ENCODE measurements around the gene MEF2A.
"Not testable (repeated sequence)": the region's sequence is repeated elsewhere in the genome, so short reads cannot be mapped to it uniquely, and the experiment has no call there.

Gene MEF2A

DNA sequence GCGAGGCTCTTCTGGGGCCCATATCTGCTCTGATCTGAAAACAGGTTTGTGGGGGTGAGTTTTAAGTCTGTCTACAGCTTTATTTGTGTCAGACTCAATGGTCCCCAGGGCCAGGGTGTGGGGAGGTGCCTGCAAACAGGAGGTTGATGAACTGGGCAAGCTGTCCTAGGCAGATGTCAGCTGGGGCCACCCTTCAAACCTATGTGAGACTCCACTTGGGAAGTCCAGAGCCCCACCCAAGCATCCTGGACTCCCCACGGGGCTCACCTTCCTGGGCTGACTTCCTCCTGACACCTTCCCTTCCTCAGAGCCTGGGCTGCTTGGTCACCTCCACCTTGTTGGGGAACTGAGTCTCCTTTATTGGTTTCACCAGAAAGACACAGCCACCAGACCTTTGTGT lies 176.1 kb downstream of the MEF2A start:
- DNase-seq = no peak
- H3K4me1 ChIP-seq (ENCODE audit: control insufficient read depth, insufficient read depth, low read length, poor library complexity, severe bottlenecking) = no peaks in the 10 kb centered on the region
- no peaks in the 10 kb centered on the region for H3K27me3 ChIP-seq (replicated peaks; ENCODE audit: control insufficient read depth, insufficient read depth, low read length, poor library complexity, severe bottlenecking)

DNA sequence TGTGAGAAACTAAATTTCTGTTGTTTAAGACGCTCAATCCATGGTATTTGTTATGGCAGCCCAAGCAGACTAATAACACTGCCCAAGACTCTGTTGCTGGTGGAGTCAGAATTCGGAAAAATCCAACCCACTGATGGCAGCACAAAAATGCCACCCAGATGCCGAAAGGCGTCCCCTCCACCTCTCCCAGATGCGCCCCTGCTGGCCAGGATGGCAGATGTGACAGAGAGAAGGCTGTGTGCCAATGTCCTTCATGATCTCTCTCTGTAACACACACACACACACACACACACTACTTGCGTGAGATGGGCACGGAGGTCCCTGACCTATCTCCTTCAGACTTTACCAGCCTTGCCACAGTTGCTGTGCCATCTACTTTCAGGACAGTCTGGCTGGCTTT lies 178.4 kb downstream of the MEF2A start:
- no peak overlapping the region for H3K4me3 ChIP-seq (ENCODE audit: insufficient read depth, low read depth, low read length, poor library complexity, severe bottlenecking)
- no peak overlapping the region for H3K27ac ChIP-seq (ENCODE audit: insufficient read depth, low read length, poor library complexity, severe bottlenecking)
- DNase-seq = no peak
- H3K4me1 ChIP-seq (ENCODE audit: control insufficient read depth, insufficient read depth, low read length, poor library complexity, severe bottlenecking) = no peaks in the 10 kb centered on the region
- H3K36me3 ChIP-seq (ENCODE audit: control insufficient read depth, insufficient read depth, low read length) = no peaks in the 10 kb centered on the region
- no peaks in the 10 kb centered on the region for H3K9me3 ChIP-seq (ENCODE audit: control insufficient read depth, low read length)
- no peaks in the 10 kb centered on the region for H3K27me3 ChIP-seq (replicated peaks; ENCODE audit: control insufficient read depth, insufficient read depth, low read length, poor library complexity, severe bottlenecking)

More for the DNA sequence above, 176.1 kb downstream of the MEF2A start:
- Histone ChIP-seq H3K9me3 (ENCODE audit: control insufficient read depth, low read length) (no peaks in the 10 kb centered on the region), H3K4me3 (ENCODE audit: insufficient read depth, low read depth, low read length, poor library complexity, severe bottlenecking) (no peak overlapping the region), H3K27ac (ENCODE audit: insufficient read depth, low read length, poor library complexity, severe bottlenecking) (no peak overlapping the region), H3K36me3 (ENCODE audit: control insufficient read depth, insufficient read depth, low read length) (no peaks in the 10 kb centered on the region)

DNA sequence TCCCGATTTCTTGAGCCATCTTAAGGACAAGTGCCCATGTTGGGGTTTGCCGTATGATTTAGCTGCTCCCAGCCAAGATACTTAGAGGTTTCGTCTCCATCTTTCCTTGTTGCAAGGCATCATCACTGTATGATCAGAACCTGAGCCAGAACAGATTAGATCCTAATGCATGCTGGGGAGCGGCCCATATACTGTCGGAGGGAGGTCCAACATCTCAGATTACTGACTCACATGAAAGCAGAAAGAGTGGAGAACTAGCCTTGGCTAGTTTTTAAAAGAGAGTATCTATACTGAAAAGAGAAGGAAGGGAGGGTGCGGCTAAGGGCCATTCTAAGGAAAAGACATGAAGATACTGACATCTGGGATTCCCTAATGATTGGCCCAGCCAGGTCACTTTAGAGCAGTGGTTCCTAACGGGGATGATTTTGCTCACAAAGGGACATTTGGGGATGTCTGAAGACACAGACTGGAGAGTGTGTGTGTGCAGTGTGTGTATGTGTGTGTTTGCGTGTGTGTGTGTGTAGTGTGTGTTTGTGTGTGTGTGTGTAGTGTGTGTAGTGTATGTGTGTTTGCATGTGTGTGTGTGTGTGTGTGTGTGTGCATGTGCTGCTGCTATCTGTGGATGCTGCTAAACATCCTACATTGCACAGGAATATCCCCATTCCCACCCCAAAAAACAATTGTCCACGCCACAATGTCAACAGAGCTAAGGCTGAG lies 179.7 kb downstream of the MEF2A start:
- no peaks in the 10 kb centered on the region for H3K27me3 ChIP-seq (replicated peaks; ENCODE audit: control insufficient read depth, insufficient read depth, low read length, poor library complexity, severe bottlenecking)
- H3K4me3 ChIP-seq (ENCODE audit: insufficient read depth, low read depth, low read length, poor library complexity, severe bottlenecking) = no peak overlapping the region
- no peak for DNase-seq
- H3K4me1 ChIP-seq (ENCODE audit: control insufficient read depth, insufficient read depth, low read length, poor library complexity, severe bottlenecking) = no peaks in the 10 kb centered on the region
- H3K9me3 ChIP-seq (ENCODE audit: control insufficient read depth, low read length) = no peaks in the 10 kb centered on the region
- H3K27ac ChIP-seq (ENCODE audit: insufficient read depth, low read length, poor library complexity, severe bottlenecking) = no peak overlapping the region
- no peaks in the 10 kb centered on the region for H3K36me3 ChIP-seq (ENCODE audit: control insufficient read depth, insufficient read depth, low read length)

DNA sequence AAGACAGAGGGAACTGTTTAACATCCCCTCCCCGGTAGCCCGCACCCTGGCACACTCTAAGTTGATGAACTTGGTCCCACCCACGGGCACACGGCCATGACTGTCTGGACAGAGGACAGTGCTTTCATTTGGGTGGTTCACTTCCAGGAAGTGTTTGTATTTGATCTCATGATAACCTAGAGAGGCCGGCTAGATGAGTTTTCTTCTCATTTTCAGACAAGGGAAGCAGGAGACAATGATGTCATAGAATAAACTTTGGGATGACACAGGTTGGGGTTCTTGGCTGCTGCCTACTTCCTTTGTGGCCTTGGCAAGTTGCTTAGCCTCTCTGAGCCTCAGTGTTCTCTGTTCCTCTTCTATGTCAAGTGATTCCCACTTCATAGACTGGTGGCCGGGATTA lies 183.6 kb downstream of the MEF2A start:
- no peaks in the 10 kb centered on the region for H3K4me1 ChIP-seq (ENCODE audit: control insufficient read depth, insufficient read depth, low read length, poor library complexity, severe bottlenecking)
- no peaks in the 10 kb centered on the region for H3K36me3 ChIP-seq (ENCODE audit: control insufficient read depth, insufficient read depth, low read length)
- no peak for DNase-seq
- H3K27ac ChIP-seq (ENCODE audit: insufficient read depth, low read length, poor library complexity, severe bottlenecking) = no peak overlapping the region
- no peaks in the 10 kb centered on the region for H3K9me3 ChIP-seq (ENCODE audit: control insufficient read depth, low read length)
- no peak overlapping the region for H3K4me3 ChIP-seq (ENCODE audit: insufficient read depth, low read depth, low read length, poor library complexity, severe bottlenecking)
- H3K27me3 ChIP-seq (replicated peaks; ENCODE audit: control insufficient read depth, insufficient read depth, low read length, poor library complexity, severe bottlenecking) = no peaks in the 10 kb centered on the region

GRCh38 chr15:99750326-99750725 lies 184.5 kb downstream of the MEF2A start:
- not testable (repeated sequence) for DNase-seq; H3K27me3 ChIP-seq (replicated peaks; ENCODE audit: control insufficient read depth, insufficient read depth, low read length, poor library complexity, severe bottlenecking); H3K36me3 ChIP-seq (ENCODE audit: control insufficient read depth, insufficient read depth, low read length); H3K27ac ChIP-seq (ENCODE audit: insufficient read depth, low read length, poor library complexity, severe bottlenecking); H3K9me3 ChIP-seq (ENCODE audit: control insufficient read depth, low read length); H3K4me1 ChIP-seq (ENCODE audit: control insufficient read depth, insufficient read depth, low read length, poor library complexity, severe bottlenecking); H3K4me3 ChIP-seq (ENCODE audit: insufficient read depth, low read depth, low read length, poor library complexity, severe bottlenecking)

GRCh38 chr15:99752556-99752955 lies 186.8 kb downstream of the MEF2A start:
- no peak for DNase-seq
- Histone ChIP-seq H3K4me3 (ENCODE audit: insufficient read depth, low read depth, low read length, poor library complexity, severe bottlenecking) (no peak overlapping the region), H3K27ac (ENCODE audit: insufficient read depth, low read length, poor library complexity, severe bottlenecking) (no peak overlapping the region), H3K4me1 (ENCODE audit: control insufficient read depth, insufficient read depth, low read length, poor library complexity, severe bottlenecking) (no peaks in the 10 kb centered on the region), H3K9me3 (ENCODE audit: control insufficient read depth, low read length) (no peaks in the 10 kb centered on the region), H3K36me3 (ENCODE audit: control insufficient read depth, insufficient read depth, low read length) (no peaks in the 10 kb centered on the region), H3K27me3 (replicated peaks; ENCODE audit: control insufficient read depth, insufficient read depth, low read length, poor library complexity, severe bottlenecking) (no peaks in the 10 kb centered on the region)

GRCh38 chr15:99753066-99753465 lies 187.3 kb downstream of the MEF2A start:
- Histone ChIP-seq H3K9me3 (ENCODE audit: control insufficient read depth, low read length) (no peaks in the 10 kb centered on the region), H3K4me3 (ENCODE audit: insufficient read depth, low read depth, low read length, poor library complexity, severe bottlenecking) (no peak overlapping the region), H3K4me1 (ENCODE audit: control insufficient read depth, insufficient read depth, low read length, poor library complexity, severe bottlenecking) (no peaks in the 10 kb centered on the region), H3K27ac (ENCODE audit: insufficient read depth, low read length, poor library complexity, severe bottlenecking) (no peak overlapping the region), H3K36me3 (ENCODE audit: control insufficient read depth, insufficient read depth, low read length) (no peaks in the 10 kb centered on the region), H3K27me3 (replicated peaks; ENCODE audit: control insufficient read depth, insufficient read depth, low read length, poor library complexity, severe bottlenecking) (no peaks in the 10 kb centered on the region)
- no peak for DNase-seq

- Histone ChIP-seq H3K4me3 (ENCODE audit: insufficient read depth, low read depth, low read length, poor library complexity, severe bottlenecking) (no peak overlapping the region), H3K4me1 (ENCODE audit: control insufficient read depth, insufficient read depth, low read length, poor library complexity, severe bottlenecking) (no peaks in the 10 kb centered on the region), H3K27ac (ENCODE audit: insufficient read depth, low read length, poor library complexity, severe bottlenecking) (no peak overlapping the region), H3K9me3 (ENCODE audit: control insufficient read depth, low read length) (no peaks in the 10 kb centered on the region), H3K27me3 (replicated peaks; ENCODE audit: control insufficient read depth, insufficient read depth, low read length, poor library complexity, severe bottlenecking) (no peaks in the 10 kb centered on the region), H3K36me3 (ENCODE audit: control insufficient read depth, insufficient read depth, low read length) (no peaks in the 10 kb centered on the region)
- DNase-seq = no peak
Observed at GRCh38 chr15:99755692-99756409, 190.1 kb downstream of the MEF2A start.

GRCh38 chr15:99762288-99762687 lies 196.5 kb downstream of the MEF2A start:
- Histone ChIP-seq H3K9me3 (ENCODE audit: control insufficient read depth, low read length) (no peaks in the 10 kb centered on the region), H3K4me1 (ENCODE audit: control insufficient read depth, insufficient read depth, low read length, poor library complexity, severe bottlenecking) (no peaks in the 10 kb centered on the region), H3K27me3 (replicated peaks; ENCODE audit: control insufficient read depth, insufficient read depth, low read length, poor library complexity, severe bottlenecking) (no peaks in the 10 kb centered on the region), H3K36me3 (ENCODE audit: control insufficient read depth, insufficient read depth, low read length) (no peaks in the 10 kb centered on the region), H3K4me3 (ENCODE audit: insufficient read depth, low read depth, low read length, poor library complexity, severe bottlenecking) (no peak overlapping the region), H3K27ac (ENCODE audit: insufficient read depth, low read length, poor library complexity, severe bottlenecking) (no peak overlapping the region)
- DNase-seq = no peak

- H3K4me1 ChIP-seq (ENCODE audit: control insufficient read depth, insufficient read depth, low read length, poor library complexity, severe bottlenecking) = no peaks in the 10 kb centered on the region
- H3K27ac ChIP-seq (ENCODE audit: insufficient read depth, low read length, poor library complexity, severe bottlenecking) = no peak overlapping the region
- H3K4me3 ChIP-seq (ENCODE audit: insufficient read depth, low read depth, low read length, poor library complexity, severe bottlenecking) = no peak overlapping the region
- no peaks in the 10 kb centered on the region for H3K36me3 ChIP-seq (ENCODE audit: control insufficient read depth, insufficient read depth, low read length)
- DNase-seq = no peak
- no peaks in the 10 kb centered on the region for H3K27me3 ChIP-seq (replicated peaks; ENCODE audit: control insufficient read depth, insufficient read depth, low read length, poor library complexity, severe bottlenecking)
- H3K9me3 ChIP-seq (ENCODE audit: control insufficient read depth, low read length) = no peaks in the 10 kb centered on the region
Observed at GRCh38 chr15:99763827-99764226, 198.0 kb downstream of the MEF2A start.

Measured in effector memory CD4-positive, alpha-beta T cell (primary cell).